Caco-2 (cell line): Measurements from ENCODE around the gene SLC22A23. TPM values are rescaled to one million over a fixed set of nuclear protein-coding genes. Genes with fewer than 3 reads are reported as not detected.

Experiments used
- BruUV-seq: library from RNA; stranded (reverse); fragments of 400-500 nt; replicated peaks from 2 replicates; lab custom pipeline; 2021; lab: Mats Ljungman, UMichigan
- CTCF ChIA-PET: fragments of 300-600 bp; sonication (Branson Sonifier 250); formaldehyde crosslinking; loops from one replicate; lab custom pipeline; 2022; ENCODE audit warnings: antibody characterized with exemption; lab: Charles Lee
- POLR2A ChIA-PET: fragments of 300-600 bp; sonication (Branson Sonifier 250); formaldehyde crosslinking; loops from one replicate; lab custom pipeline; 2022; ENCODE audit warnings: antibody characterized with exemption; lab: Charles Lee
- DNase-seq, 2 experiments: peaks; one replicate each; pipeline versions ENCODE4 v3.0.0 to v3.0.0-alpha.2; 2020 to 2022
- H3K27me3 ChIP-seq: replicated peaks from 2 replicates; pipeline ENCODE4 v1.6.0; 2011; ENCODE audit warnings: low read length; ENCODE audit not compliant: control insufficient read depth, insufficient read depth
- H3K36me3 ChIP-seq: 2 replicates; pipeline ENCODE4 v1.5.1; 2011; ENCODE audit warnings: low read length; ENCODE audit not compliant: control insufficient read depth, insufficient read depth
- H3K4me1 ChIP-seq: fragments of 250-450 bp; sonication (Bioruptor Pico); 2 replicates; pipeline ENCODE4 v1.5.1; 2020; ENCODE audit warnings: mild to moderate bottlenecking
- H3K4me3 ChIP-seq: 2 replicates; pipeline ENCODE4 v1.5.1; 2011; ENCODE audit warnings: low read depth, mild to moderate bottlenecking, control low read depth, low read length
- H3K9me3 ChIP-seq: fragments of 250-450 bp; sonication (Bioruptor Pico); 2 replicates; pipeline ENCODE4 v1.5.1; 2020; ENCODE audit warnings: mild to moderate bottlenecking, moderate library complexity
- H3K27ac Mint-ChIP-seq: one replicate; pipeline ENCODE4 v1.8.0; 2022; ENCODE audit warnings: mixed read lengths; ENCODE audit not compliant: unreplicated experiment
- H3K27me3 Mint-ChIP-seq: one replicate; pipeline ENCODE4 v1.8.0; 2022; ENCODE audit warnings: mixed read lengths; ENCODE audit not compliant: insufficient read depth, unreplicated experiment
- H3K36me3 Mint-ChIP-seq: one replicate; pipeline ENCODE4 v1.8.0; 2022; ENCODE audit warnings: mild to moderate bottlenecking, mixed read lengths; ENCODE audit not compliant: insufficient read depth, unreplicated experiment
- H3K4me1 Mint-ChIP-seq: one replicate; pipeline ENCODE4 v1.8.0; 2022; ENCODE audit warnings: low read depth, mixed read lengths; ENCODE audit not compliant: unreplicated experiment
- H3K4me3 Mint-ChIP-seq: one replicate; pipeline ENCODE4 v1.8.0; 2022; ENCODE audit warnings: mild to moderate bottlenecking, moderate library complexity, mixed read lengths; ENCODE audit not compliant: unreplicated experiment
- H3K9me3 Mint-ChIP-seq: one replicate; pipeline ENCODE4 v1.8.0; 2022; ENCODE audit warnings: mixed read lengths; ENCODE audit not compliant: unreplicated experiment
- intact Hi-C: fragments of 100-400 bp; cut with micrococcal nuclease; formaldehyde crosslinking; loops from one replicate; pipeline ENCODE4 v1.10.0; 2022; ENCODE audit not compliant: unreplicated experiment
- total RNA-seq: library from RNA; stranded (reverse); gene quantifications from 2 replicates; pipeline ENCODE4 v1.2.3, GENCODE V29; 2022
- TF ChIP-seq, protein P1 (sequence below), 2 experiments: fragments of 200-600 bp in 1 of 2; IDR thresholded peaks; 1 replicate in 1 of 2; 2 replicates in 1 of 2; pipeline versions ENCODE4 v1.5.1 to v1.8.0; 2011 to 2022; ENCODE audit warnings: antibody characterized with exemption in 1 of 2, control low read depth in 1 of 2, inconsistent platforms in 1 of 2, low read depth in 1 of 2, low read length in 1 of 2, mild to moderate bottlenecking in 1 of 2, moderate library complexity in 1 of 2; ENCODE audit not compliant: insufficient read depth in 1 of 2, severe bottlenecking in 1 of 2, unreplicated experiment in 1 of 2

SLC22A23 gene
- total RNA-seq, 1 experiment from 2014 or later = 45.5 TPM

GRCh38 chr6:3403238-3404173, 53.3 kb downstream of the SLC22A23 start:
- peak; percentile 92 to 95 for DNase-seq
- peaks cover 90% of the 10 kb centered on the region for H3K4me1 ChIP-seq
- intact Hi-C loops = loop anchor here (1.0 kb wide), 2 partner anchors 16 to 20 kb away; no protein-coding TSS in a partner anchor
- peaks cover 63% of the 10 kb centered on the region for H3K4me1 Mint-ChIP-seq
- H3K36me3 Mint-ChIP-seq = peaks cover 55% of the 10 kb centered on the region
- H3K27ac Mint-ChIP-seq = peak overlapping the region; percentile 88
- H3K9me3 Mint-ChIP-seq = no peaks in the 10 kb centered on the region
- CTCF ChIA-PET = interaction anchor here (0.6 to 1.4 kb wide), 11 partner anchors 11 to 152 kb away, joined by 3 to 8 read pairs (median 4); partner anchors contain the start of gene SLC22A23
- H3K4me3 ChIP-seq = no peak overlapping the region
- TF ChIP-seq, protein P1, sequence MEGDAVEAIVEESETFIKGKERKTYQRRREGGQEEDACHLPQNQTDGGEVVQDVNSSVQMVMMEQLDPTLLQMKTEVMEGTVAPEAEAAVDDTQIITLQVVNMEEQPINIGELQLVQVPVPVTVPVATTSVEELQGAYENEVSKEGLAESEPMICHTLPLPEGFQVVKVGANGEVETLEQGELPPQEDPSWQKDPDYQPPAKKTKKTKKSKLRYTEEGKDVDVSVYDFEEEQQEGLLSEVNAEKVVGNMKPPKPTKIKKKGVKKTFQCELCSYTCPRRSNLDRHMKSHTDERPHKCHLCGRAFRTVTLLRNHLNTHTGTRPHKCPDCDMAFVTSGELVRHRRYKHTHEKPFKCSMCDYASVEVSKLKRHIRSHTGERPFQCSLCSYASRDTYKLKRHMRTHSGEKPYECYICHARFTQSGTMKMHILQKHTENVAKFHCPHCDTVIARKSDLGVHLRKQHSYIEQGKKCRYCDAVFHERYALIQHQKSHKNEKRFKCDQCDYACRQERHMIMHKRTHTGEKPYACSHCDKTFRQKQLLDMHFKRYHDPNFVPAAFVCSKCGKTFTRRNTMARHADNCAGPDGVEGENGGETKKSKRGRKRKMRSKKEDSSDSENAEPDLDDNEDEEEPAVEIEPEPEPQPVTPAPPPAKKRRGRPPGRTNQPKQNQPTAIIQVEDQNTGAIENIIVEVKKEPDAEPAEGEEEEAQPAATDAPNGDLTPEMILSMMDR (IDR thresholded peaks at IDR 0.05; ENCODE audit: insufficient read depth in 1 of 2, low read depth in 1 of 2, low read length in 1 of 2, severe bottlenecking in 1 of 2, unreplicated experiment in 1 of 2) = no peak
- no peaks in the 10 kb centered on the region for H3K36me3 ChIP-seq
- H3K27me3 Mint-ChIP-seq = no peaks in the 10 kb centered on the region
- H3K9me3 ChIP-seq = no peaks in the 10 kb centered on the region
- H3K4me3 Mint-ChIP-seq = peak overlapping the region; percentile 63
- POLR2A ChIA-PET = interaction anchor here (0.5 to 2.0 kb wide), 7 partner anchors 12 to 404 kb away, joined by 3 to 14 read pairs (median 7); no protein-coding TSS in a partner anchor
- TSS peak; percentile 98 for BruUV-seq
- H3K27me3 ChIP-seq = no peaks in the 10 kb centered on the region

DNA sequence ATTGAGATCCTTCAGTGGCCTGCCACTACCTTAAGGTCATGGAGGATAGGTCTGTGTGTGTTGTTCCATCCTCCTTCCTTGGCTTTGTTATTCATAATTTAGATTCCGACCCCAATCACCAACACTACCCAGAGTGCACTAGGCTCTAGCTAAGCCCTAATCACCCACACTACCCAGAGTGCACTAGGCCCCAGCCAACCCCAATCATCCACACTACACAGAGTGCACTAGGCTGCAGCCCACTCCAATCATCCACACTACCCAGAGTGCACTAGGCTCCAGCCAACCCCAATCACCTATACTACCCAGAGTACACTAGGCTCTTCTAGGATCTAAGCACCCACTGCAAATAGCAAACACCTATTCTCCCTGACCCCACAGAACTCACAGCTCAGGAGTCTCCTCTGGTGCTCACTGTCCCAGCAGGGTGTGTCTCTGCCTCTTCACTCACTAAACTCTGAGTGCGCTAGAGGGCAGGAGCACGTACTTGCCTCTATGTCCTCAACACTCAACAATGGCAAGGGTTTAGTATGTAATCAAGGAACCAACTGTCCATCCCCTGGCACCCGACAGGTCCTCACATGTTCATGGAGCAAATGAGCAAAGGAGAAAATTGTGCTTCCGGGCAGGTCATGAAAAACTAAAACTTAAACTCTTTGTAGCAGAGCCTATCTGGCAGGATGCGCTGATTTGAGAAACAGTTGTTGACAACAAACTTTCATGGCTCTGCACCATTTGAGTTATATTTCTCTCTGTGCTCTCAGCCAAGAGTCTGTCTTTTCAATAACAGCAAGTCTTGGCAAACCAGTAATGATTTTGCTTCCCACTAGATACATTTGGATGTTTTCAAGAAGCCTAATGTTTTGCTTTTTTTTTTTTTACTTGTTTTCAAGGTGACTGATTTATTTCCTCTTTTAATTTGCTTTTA, 54.3 kb downstream of the SLC22A23 start:
- no peaks in the 10 kb centered on the region for H3K27me3 ChIP-seq
- Mint-ChIP-seq H3K4me3 (peak overlapping the region; percentile 63), H3K36me3 (peaks cover 55% of the 10 kb centered on the region), H3K27me3 (no peaks in the 10 kb centered on the region), H3K9me3 (no peaks in the 10 kb centered on the region), H3K27ac (peak overlapping the region; percentile 88), H3K4me1 (peaks cover 64% of the 10 kb centered on the region)
- intact Hi-C loops = loop anchor here (1.0 kb wide), 2 partner anchors 17 to 19 kb away; no protein-coding TSS in a partner anchor
- POLR2A ChIA-PET = interaction anchor here (0.5 to 2.0 kb wide), 7 partner anchors 12 to 417 kb away, joined by 3 to 14 read pairs (median 7); no protein-coding TSS in a partner anchor
- H3K9me3 ChIP-seq = no peaks in the 10 kb centered on the region
- no TSS peak for BruUV-seq
- CTCF ChIA-PET = interaction anchor here (0.6 to 1.4 kb wide), 9 partner anchors 10 to 151 kb away, joined by 3 to 8 read pairs (median 4); partner anchors contain the start of gene SLC22A23
- TF ChIP-seq, protein P1 (IDR thresholded peaks at IDR 0.05; ENCODE audit: insufficient read depth in 1 of 2, low read depth in 1 of 2, low read length in 1 of 2, severe bottlenecking in 1 of 2, unreplicated experiment in 1 of 2) = no peak
- DNase-seq = no peak
- H3K36me3 ChIP-seq = no peaks in the 10 kb centered on the region
- no peak overlapping the region for H3K4me3 ChIP-seq
- peaks cover 88% of the 10 kb centered on the region for H3K4me1 ChIP-seq
